Activated T-helper 9 cell treated with anti-CD3 and anti-CD28 coated beads, Interleukin-2, amount 50 U/mL, for 16 hours (primary cell): Measurements from ENCODE around the gene SLITRK6.
"Not testable (repeated sequence)": the region's sequence is repeated elsewhere in the genome, so short reads cannot be mapped to it uniquely, and the experiment has no call there.

Source experiments
- DNase-seq: peaks from one replicate; pipeline ENCODE4 v3.0.0-alpha.2; 2020; ENCODE audit warnings: low read depth

SLITRK6 gene, protein sequence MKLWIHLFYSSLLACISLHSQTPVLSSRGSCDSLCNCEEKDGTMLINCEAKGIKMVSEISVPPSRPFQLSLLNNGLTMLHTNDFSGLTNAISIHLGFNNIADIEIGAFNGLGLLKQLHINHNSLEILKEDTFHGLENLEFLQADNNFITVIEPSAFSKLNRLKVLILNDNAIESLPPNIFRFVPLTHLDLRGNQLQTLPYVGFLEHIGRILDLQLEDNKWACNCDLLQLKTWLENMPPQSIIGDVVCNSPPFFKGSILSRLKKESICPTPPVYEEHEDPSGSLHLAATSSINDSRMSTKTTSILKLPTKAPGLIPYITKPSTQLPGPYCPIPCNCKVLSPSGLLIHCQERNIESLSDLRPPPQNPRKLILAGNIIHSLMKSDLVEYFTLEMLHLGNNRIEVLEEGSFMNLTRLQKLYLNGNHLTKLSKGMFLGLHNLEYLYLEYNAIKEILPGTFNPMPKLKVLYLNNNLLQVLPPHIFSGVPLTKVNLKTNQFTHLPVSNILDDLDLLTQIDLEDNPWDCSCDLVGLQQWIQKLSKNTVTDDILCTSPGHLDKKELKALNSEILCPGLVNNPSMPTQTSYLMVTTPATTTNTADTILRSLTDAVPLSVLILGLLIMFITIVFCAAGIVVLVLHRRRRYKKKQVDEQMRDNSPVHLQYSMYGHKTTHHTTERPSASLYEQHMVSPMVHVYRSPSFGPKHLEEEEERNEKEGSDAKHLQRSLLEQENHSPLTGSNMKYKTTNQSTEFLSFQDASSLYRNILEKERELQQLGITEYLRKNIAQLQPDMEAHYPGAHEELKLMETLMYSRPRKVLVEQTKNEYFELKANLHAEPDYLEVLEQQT

GRCh38 chr13:85799097-85799582 is at the start of gene SLITRK6:
SLITRK6 (minus strand) TSS chr13:85799419; CDS start chr13:85796508, 2,911 bp downstream.
- DNase-seq = no peak

- no peak for DNase-seq
These were observed 47.8 kb upstream of the SLITRK6 start for GRCh38 chr13:85847012-85847411.

- no peak for DNase-seq
These were observed 42.2 kb upstream of the SLITRK6 start for GRCh38 chr13:85841427-85841826.

- DNase-seq = no peak
These were observed 34.7 kb upstream of the SLITRK6 start for GRCh38 chr13:85833921-85834320.

DNA sequence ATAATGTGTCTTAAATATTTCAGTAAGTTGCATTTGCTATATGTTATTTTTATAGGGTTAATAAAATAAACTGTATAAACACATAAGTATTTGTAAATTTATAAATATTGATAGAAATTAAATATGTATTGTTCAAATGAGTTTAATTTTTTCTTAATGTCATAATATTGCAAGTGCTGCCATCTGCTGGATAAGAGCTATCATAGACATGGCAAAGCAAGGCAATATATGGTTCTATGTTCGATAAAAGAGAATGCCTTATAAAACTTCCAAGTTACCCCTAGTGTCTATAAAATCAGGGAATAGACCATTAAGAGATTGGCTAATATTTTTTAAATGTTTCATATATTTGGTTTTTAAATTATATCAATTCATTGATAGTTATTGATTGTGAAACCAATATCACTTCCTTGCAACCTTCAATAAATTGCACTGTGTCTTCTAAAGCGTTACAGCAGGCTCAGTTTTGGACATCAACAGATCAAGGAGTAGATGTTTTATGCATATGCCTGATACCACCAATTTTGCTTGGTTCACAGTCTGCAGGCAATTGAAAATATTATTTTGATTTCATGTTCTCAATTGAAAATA is 29.0 kb upstream of the SLITRK6 start:
- DNase-seq = no peak

GRCh38 chr13:85825454-85825853 is 26.2 kb upstream of the SLITRK6 start:
- no peak for DNase-seq

DNA sequence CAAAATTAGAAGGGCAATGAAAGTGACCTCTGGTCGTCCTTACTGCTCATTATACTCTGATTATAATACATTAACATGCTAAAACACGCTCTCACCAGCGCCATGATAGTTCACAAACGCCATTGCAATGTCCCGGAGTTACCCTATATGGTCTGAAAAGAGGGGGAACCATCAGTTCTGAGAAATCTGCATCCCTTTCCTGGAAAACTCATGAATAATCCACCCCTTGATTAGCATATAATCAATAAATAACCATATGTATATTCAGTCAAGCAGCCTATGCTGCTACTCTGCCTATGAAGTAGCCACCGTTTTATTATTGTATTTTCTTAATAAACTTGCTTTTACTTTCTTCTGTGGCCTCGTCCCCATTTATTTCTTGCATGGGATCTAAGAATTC is 24.6 kb upstream of the SLITRK6 start:
- no peak for DNase-seq

- DNase-seq = no peak
These were observed 20.3 kb upstream of the SLITRK6 start for GRCh38 chr13:85819513-85819912.

GRCh38 chr13:85816413-85816812 is 17.2 kb upstream of the SLITRK6 start:
- DNase-seq = no peak

GRCh38 chr13:85812282-85812681 is 13.1 kb upstream of the SLITRK6 start:
- DNase-seq = no peak

- DNase-seq = no peak
These were observed 9.6 kb upstream of the SLITRK6 start for GRCh38 chr13:85808811-85809210.

GRCh38 chr13:85806553-85807175 is 7.4 kb upstream of the SLITRK6 start:
- no peak for DNase-seq

- DNase-seq = no peak
These were observed 663 bp downstream of the SLITRK6 start for GRCh38 chr13:85798556-85798955.

- DNase-seq = no peak
These were observed 1.9 kb downstream of the SLITRK6 start for GRCh38 chr13:85797311-85797710.

DNA sequence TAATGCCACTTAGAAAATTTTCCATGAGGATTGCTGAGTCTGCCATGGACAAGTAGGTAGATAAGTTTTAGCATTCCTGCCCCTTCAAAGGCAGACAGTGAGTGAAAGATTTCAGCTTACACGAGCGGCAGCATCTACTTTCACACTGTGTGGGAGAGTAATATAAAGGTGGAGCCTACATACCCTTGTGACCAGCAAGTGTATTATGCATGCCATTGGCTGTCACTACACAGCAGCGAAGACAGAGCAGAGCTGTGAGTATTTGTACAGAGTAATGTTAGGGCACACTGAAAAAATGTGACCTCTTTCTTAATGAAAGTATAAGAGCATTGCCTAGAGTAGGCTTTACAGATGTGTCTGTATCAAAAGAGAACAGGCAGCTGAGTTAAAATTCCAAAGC is 14.0 kb downstream of the SLITRK6 start:
- no peak for DNase-seq

DNA sequence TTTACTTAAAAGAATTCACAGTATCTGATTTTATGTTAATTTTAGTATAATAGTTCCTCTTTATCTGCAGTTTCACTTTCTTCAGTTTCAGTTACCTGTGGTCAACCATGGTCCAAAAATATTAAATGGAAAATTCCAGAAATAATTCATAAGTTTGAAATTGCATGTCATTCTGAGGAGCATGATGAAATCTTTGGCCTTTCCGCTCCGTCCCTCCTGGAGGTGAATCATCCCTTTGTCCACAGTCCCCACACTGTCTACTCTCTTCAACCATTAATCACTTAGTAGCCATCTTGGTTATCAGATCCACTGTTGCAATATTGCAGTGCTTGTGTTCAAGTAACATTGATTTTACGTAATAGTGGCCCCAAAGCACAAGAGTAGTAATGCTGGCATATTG is 26.9 kb downstream of the SLITRK6 start:
- no peak for DNase-seq

DNA sequence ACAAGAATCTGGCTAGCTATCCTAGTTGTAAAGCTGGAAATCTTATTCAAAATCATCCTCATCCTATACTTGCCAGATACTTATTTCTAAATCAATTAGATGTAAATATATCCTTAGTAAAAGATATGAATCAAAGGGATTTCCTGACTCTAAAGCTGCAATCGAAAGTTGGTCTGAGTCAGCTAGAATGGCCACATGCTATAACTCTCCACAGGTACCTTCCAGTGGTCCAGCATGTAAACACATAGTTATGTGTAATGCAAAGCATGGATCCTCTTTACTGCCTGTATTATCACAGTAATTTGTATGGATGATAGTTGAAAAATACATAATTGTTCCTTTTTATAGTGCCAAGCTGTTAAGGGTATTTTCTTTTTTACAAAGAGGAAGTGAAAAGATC is 27.4 kb downstream of the SLITRK6 start:
- DNase-seq = no peak

DNA sequence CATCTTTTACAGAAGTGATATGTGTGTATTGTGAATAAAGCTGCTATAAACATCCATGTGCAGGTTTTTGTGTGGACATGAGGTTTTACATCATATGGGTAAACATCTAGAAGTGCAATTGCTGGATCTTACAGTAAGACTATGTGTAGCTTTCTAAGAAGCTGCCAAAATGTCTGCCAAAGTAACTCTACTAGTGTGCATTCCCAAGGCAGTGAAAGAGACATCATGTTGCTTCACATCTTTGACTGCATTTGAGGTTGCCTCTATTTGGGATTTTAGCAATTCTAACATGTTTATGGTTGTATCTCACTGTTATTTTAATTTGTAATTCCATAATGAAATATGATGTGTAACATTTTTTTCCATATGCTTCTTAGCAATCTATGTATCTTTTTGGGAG is 30.3 kb downstream of the SLITRK6 start:
- no peak for DNase-seq

GRCh38 chr13:85755123-85755522 is 44.1 kb downstream of the SLITRK6 start:
- no peak for DNase-seq

DNA sequence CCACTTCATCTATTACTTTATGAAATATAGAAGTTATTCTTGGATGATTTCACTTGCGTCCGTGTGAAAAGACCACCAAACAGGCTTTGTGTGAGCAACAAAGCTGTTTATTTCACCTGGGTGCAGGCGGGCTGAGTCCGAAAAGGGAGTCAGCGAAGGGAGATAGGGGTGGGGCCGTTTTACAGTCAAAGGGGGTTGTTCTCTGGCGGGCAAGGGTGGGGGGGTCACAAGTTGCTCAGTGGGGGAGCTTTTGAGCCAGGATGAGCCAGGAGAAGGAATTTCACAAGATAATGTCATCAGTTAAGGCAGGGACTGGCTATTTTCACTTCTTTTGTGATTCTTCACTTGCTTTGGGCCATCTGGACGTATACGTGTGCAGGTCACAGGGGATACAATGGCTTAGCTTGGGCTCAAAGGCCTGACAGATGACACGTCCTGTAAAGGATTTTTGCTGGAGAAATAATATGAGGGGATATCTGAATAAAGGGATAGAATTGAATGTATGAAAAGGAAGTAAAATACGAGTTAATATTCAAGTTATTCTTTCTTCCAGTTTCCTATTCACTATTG is 55.9 kb downstream of the SLITRK6 start:
- not testable (repeated sequence) for DNase-seq
